Mammary epithelial cell (primary cell): Measurements from ENCODE around the gene TBC1D22A.

Source experiments
- EZH2 ChIP-seq: IDR thresholded peaks from 2 replicates; pipeline ENCODE4 v1.6.1; 2012; ENCODE audit warnings: low read length, inconsistent platforms, borderline replicate concordance
- TF ChIP-seq, protein P1 (sequence below), 2 donors: IDR thresholded peaks in 1 of 2; conservative IDR thresholded peaks in 1 of 2; 2 replicates each; pipeline ENCODE4 v1.5.1; 2011 to 2012; ENCODE audit warnings: inconsistent platforms in 2 of 2, low read length in 2 of 2, mild to moderate bottlenecking in 2 of 2, control low read depth in 1 of 2, low read depth in 1 of 2; ENCODE audit not compliant: insufficient read depth in 1 of 2; ENCODE audit errors: extremely low read depth in 1 of 2

- TF ChIP-seq, protein P1, sequence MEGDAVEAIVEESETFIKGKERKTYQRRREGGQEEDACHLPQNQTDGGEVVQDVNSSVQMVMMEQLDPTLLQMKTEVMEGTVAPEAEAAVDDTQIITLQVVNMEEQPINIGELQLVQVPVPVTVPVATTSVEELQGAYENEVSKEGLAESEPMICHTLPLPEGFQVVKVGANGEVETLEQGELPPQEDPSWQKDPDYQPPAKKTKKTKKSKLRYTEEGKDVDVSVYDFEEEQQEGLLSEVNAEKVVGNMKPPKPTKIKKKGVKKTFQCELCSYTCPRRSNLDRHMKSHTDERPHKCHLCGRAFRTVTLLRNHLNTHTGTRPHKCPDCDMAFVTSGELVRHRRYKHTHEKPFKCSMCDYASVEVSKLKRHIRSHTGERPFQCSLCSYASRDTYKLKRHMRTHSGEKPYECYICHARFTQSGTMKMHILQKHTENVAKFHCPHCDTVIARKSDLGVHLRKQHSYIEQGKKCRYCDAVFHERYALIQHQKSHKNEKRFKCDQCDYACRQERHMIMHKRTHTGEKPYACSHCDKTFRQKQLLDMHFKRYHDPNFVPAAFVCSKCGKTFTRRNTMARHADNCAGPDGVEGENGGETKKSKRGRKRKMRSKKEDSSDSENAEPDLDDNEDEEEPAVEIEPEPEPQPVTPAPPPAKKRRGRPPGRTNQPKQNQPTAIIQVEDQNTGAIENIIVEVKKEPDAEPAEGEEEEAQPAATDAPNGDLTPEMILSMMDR (conservative IDR thresholded peaks at IDR 0.05 in 1 of 2, IDR thresholded peaks at IDR 0.05 in 1 of 2; ENCODE audit: extremely low read depth in 1 of 2, insufficient read depth in 1 of 2, low read depth in 1 of 2, low read length in 2 of 2) = no peak
- no peak for TF ChIP-seq EZH2
Measured at GRCh38 chr22:47027766-47028165, 265.3 kb downstream of the TBC1D22A start.
